Prostate gland (tissue), 2 donors: ENCODE data around the gene TFEC.

ENCODE experiments used
- POLR2AphosphoS5 ChIP-seq: sonication (generic); formaldehyde crosslinking; IDR thresholded peaks from one replicate; pipeline ENCODE4 v1.6.1; 2017; ENCODE audit warnings: antibody characterized with exemption
- TF ChIP-seq, protein P1 (sequence below), 4 experiments: fragments of 200-600 bp in 2 of 4; fragments of 450-650 bp in 2 of 4; sonication (generic) in 2 of 4; IDR thresholded peaks; 1 replicate in 3 of 4; 2 replicates in 1 of 4; pipeline ENCODE4 v1.5.1; 2016 to 2019; ENCODE audit warnings: antibody characterized with exemption in 4 of 4, mild to moderate bottlenecking in 2 of 4, moderate library complexity in 2 of 4

DNA sequence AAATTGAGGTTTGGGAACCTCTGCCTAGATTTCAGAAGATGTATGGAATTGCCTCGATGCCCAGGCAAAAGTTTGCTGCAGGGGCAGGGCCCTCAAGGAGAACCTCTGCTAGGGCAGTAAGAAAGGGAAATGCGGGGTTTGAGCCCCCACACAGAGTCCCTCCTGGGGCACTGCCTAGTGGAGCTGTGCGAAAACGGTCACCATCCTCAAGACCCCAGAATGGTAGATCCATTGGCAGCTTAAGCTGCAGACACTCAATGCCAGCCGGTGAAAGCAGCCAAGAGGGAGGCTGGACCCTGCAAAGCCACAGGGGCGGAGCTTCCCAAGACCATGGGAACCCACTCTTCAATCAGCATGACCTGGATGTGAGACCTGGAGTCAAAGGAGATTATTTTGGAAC is 15.0 kb upstream of the TFEC start:
- no peak for TF ChIP-seq POLR2AphosphoS5
- TF ChIP-seq, protein P1, sequence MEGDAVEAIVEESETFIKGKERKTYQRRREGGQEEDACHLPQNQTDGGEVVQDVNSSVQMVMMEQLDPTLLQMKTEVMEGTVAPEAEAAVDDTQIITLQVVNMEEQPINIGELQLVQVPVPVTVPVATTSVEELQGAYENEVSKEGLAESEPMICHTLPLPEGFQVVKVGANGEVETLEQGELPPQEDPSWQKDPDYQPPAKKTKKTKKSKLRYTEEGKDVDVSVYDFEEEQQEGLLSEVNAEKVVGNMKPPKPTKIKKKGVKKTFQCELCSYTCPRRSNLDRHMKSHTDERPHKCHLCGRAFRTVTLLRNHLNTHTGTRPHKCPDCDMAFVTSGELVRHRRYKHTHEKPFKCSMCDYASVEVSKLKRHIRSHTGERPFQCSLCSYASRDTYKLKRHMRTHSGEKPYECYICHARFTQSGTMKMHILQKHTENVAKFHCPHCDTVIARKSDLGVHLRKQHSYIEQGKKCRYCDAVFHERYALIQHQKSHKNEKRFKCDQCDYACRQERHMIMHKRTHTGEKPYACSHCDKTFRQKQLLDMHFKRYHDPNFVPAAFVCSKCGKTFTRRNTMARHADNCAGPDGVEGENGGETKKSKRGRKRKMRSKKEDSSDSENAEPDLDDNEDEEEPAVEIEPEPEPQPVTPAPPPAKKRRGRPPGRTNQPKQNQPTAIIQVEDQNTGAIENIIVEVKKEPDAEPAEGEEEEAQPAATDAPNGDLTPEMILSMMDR (IDR thresholded peaks at IDR 0.05) = no peak
